Measurements from ENCODE around the gene COX4I2.

COX4I2 gene

DNA sequence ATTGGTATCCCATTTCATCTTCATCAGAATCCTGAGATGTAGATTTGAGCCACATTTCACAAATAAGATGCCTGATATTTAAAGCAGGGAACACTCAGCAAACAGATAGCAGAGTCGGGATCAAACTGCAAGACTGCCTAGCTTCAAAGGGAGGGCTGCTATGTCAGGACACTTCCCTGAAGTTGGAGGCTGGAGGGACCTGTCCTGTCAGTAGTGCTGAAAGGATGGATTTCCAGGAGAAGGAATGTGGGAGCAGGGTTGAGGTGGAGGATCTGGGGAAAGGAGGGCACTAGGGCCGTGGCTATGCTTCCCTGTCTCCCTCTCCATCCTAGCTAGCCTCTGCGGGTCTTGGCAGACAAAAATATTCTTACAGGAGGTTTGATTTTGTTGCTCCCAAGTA is 32.2 kb downstream of the COX4I2 start:
- peaks cover 8% of the 10 kb centered on the region for H3K4me1 ChIP-seq
- H3K9me3 ChIP-seq: no peaks in the 10 kb centered on the region
- peaks cover 11% of the 10 kb centered on the region for H3K36me3 ChIP-seq (replicated peaks)
- H3K4me3 ChIP-seq: no peak overlapping the region
- no peak for DNase-seq (ENCODE audit: low spot score in 2 of 2)
- in situ Hi-C loops (cut with MboI; ENCODE audit: low sequenced_read_pairs): no loop called here
- H3K27me3 ChIP-seq (ENCODE audit: low read depth): no peaks in the 10 kb centered on the region

DNA sequence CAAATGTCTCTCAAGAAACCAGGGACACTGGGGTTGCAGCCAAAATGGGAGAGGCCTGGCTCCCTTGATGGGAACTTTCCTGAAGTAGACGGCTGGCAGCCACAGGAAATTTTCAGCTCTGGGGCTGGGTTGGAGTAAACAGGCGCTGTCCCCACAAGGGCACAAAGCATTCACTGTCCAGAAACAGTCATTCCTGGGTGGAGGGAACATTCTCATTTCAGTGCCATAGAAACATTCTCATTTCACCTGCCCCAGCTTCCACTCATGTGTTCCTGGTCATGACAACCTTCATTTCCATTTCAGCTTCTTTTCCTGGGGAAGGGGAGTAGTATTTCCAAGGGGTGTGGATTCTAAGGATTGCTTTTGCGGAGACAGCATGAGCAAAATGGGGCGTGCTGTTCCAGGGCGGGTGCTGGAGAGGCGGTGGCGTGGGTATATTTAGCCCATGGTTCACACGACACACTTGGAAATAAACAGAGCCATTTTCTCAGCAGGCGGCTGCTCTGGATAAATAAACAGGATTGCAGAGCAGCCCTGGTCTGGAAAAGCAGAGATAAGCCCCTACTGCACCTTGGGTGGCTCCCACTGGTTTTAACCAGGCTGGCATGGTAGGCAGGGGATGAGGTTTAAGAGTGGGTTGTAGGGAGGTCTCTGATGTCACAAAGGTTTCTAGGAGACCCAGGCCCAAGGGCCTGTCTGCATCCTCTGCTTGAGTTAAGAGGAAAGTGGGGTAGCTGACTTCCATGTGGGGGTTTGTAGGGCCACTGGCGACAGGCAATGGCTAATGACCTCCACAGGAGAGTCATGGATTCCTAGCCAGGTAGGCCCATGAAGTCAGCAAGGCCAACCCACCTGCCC is 32.9 kb downstream of the COX4I2 start:
- Histone ChIP-seq H3K4me3 (no peak overlapping the region), H3K4me1 (peaks cover 8% of the 10 kb centered on the region), H3K36me3 (replicated peaks) (peaks cover 4% of the 10 kb centered on the region), H3K9me3 (no peaks in the 10 kb centered on the region), H3K27me3 (ENCODE audit: low read depth) (no peaks in the 10 kb centered on the region)
- DNase-seq (ENCODE audit: low spot score in 2 of 2): no peak
- in situ Hi-C loops (cut with MboI; ENCODE audit: low sequenced_read_pairs): no loop called here

DNA sequence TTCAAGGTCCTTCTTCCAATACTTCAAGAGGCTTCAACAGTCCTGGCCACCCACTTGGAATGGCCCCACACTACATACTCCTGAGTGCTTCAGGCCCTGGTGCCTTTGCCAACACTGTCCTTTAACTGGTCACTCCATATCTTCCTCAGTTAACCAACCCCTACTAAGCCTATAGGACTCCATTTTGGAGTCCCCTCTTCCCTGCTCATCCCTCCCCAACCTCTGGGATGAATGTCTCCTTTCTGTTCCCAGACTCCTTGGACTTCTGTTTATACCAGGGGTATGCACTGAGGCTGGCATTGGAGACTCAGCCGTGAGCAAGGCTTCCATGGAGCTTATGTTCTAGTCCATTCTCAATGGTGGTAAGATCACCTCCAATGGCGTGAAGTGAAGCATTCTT is 33.6 kb downstream of the COX4I2 start:
- Histone ChIP-seq H3K27me3 (ENCODE audit: low read depth) (no peaks in the 10 kb centered on the region), H3K4me1 (peaks cover 7% of the 10 kb centered on the region), H3K4me3 (no peak overlapping the region), H3K9me3 (no peaks in the 10 kb centered on the region), H3K36me3 (replicated peaks) (0 out of 2 replicates have a peak, but pooled peaks cover 2% of the 10 kb centered on the region)
- in situ Hi-C loops (cut with MboI; ENCODE audit: low sequenced_read_pairs): no loop called here
- no peak for DNase-seq (ENCODE audit: low spot score in 2 of 2)

DNA sequence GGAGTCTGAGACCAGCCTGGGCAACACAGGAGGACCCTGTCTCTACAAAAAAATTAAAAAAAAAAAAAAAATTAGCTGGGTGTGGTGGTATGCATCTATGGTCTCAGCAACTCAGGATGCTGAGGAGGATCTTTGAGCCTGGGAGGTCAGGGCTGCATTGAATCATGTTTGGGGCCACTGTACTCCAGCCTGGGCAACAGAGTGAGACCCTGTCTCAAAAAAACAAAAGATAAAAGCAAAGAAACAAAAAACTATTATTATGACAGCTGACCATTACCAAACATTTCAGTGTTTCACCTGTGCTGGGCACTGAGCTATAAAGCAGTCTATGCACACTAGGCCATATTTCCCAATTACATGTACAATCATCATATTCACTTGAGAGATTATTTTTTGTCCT is 35.7 kb downstream of the COX4I2 start:
- Histone ChIP-seq H3K36me3 (replicated peaks) (peaks cover 4% of the 10 kb centered on the region; the same call in 1 of the 2 replicates), H3K27me3 (ENCODE audit: low read depth) (no peaks in the 10 kb centered on the region), H3K4me3 (no peak overlapping the region), H3K9me3 (no peaks in the 10 kb centered on the region), H3K4me1 (peaks cover 7% of the 10 kb centered on the region)
- in situ Hi-C loops (cut with MboI; ENCODE audit: low sequenced_read_pairs): no loop called here
- no peak for DNase-seq (ENCODE audit: low spot score in 2 of 2)

DNA sequence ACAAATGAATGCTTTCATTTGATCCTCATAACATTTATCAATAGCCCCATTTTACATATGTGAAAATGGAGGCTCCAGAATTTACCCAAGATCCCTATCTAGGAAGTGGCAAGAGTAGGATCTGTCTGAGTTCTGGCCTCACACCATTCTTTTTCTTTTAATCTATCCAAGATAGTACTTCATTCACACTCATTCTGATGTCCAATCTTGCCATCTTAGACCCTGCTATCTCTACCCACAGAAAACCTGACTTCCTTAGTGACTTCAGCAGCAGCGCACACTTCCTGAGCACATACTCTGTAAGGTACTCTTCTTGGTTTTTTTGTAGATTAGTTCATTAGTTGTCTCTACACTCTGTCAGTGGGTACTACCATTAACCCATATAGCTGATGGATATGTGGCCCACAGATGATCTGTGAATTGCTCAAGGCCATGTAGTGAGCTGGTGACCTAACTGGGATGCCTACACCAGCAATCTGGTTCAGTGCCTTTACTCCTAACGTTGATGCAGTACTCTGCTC is 36.3 kb downstream of the COX4I2 start:
- H3K36me3 ChIP-seq (replicated peaks): peaks cover 4% of the 10 kb centered on the region; the same call in 1 of the 2 replicates
- DNase-seq (ENCODE audit: low spot score in 2 of 2): no peak
- peaks cover 12% of the 10 kb centered on the region for H3K4me1 ChIP-seq
- in situ Hi-C loops (cut with MboI; ENCODE audit: low sequenced_read_pairs): no loop called here
- no peaks in the 10 kb centered on the region for H3K27me3 ChIP-seq (ENCODE audit: low read depth)
- no peak overlapping the region for H3K4me3 ChIP-seq
- H3K9me3 ChIP-seq: no peaks in the 10 kb centered on the region

DNA sequence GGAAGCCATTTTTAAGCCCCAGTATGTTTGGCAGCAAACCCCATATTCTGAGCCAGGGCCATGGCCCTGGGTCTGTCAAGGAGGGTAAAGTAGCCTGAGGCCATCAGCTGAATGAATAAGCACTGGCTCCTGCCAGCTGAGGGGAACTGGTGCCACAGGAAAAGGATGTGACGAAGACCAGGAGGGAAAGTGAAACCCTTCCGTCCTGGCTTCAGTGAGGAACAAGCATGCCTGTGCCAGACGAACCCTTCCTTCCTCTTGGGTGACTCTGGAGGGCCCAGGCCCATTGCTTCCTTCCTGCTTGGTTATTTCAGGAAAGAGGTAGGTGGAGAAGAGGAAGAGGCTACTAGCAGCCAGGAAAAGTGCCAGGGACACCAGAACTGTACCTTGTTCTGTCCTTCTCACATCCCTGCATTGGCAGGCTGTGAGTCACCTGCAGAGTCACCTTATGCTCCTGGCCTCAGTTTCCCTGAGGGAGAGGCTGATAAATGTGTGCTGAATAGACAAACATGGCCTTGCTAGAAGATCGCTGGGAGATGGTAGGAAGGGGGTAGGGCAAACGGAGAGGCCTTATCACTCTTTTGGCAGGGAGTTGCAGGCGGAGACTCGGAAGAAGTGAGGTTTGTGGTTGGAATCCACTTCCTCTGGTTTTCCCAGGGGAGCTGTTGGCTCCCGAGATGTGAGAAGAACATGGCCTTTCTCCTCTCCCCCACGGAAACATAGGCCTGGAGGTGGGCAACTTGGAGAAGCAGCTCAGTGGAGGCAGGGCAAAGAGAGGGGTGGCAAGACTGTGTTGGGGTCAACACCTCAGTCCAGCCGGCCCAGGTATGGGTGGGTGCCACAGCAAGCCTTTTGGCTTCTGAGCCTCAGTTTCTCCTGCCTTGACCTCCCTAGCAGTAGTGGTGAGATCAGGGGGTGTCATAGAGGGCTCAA is 37.4 kb downstream of the COX4I2 start:
- no peaks in the 10 kb centered on the region for H3K27me3 ChIP-seq (ENCODE audit: low read depth)
- no peak for DNase-seq (ENCODE audit: low spot score in 2 of 2)
- peaks cover 4% of the 10 kb centered on the region; the same call in 1 of the 2 replicates for H3K36me3 ChIP-seq (replicated peaks)
- no peak overlapping the region for H3K4me3 ChIP-seq
- in situ Hi-C loops (cut with MboI; ENCODE audit: low sequenced_read_pairs): no loop called here
- no peaks in the 10 kb centered on the region for H3K9me3 ChIP-seq
- peaks cover 20% of the 10 kb centered on the region for H3K4me1 ChIP-seq

DNA sequence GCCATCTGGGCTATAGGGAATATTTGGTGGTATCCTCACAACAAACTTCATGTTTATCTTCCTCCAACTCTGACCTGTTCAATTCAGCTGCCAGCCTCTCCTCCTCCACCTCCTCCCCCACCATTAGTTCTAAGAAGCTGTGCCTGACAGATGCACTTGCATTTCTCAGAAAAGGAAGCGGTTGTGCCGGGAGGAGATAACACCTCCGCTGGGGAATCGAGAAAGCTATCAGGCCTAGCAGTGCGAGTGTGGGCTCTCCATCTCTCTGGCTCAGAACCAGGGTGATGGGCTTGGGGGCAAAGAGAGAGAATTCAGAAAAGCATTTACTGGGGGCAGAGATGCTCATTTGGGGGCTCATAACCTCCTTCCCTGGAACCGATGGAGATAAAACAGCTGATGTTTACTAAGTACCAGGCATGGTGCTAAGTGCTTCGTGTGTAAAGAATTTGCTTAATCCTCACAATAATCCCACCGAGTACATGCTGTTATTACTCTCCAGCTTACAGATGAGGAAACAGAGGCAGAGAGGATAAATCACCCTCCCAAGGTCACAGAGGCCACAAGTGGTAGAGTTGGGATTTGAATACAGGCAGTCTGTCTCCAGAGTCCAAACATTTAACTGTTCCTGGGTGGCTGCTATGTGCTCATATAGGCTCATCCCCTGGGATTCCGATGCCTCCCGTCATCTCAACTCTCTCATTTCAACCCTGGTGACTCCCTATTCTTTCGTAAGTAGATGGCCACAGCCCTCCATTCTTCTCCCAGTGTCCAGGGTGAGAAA is 38.3 kb downstream of the COX4I2 start:
- Histone ChIP-seq H3K36me3 (replicated peaks) (peaks cover 4% of the 10 kb centered on the region), H3K4me1 (peaks cover 20% of the 10 kb centered on the region), H3K9me3 (no peaks in the 10 kb centered on the region), H3K27me3 (ENCODE audit: low read depth) (no peaks in the 10 kb centered on the region), H3K4me3 (no peak overlapping the region)
- no peak for DNase-seq (ENCODE audit: low spot score in 2 of 2)
- in situ Hi-C loops (cut with MboI; ENCODE audit: low sequenced_read_pairs): no loop called here

DNA sequence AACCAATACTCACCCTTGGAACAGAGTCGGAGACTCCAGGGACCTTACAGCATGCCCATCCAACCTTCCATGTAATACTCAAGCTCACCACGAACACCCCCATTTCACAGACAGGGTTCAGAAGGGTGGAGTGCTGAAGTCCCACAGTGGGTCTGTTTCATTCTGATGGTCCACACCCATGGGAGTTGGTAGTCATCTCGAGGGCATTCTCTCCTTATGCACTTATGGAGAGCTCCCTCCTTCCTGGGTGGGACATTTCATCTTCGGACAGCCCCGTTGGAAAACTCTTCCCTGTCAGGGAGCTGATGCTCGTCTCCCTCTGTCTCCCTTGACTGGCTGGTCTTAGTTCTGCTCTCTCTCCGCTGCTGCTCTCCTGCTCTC is 38.9 kb downstream of the COX4I2 start:
- no peaks in the 10 kb centered on the region for H3K27me3 ChIP-seq (ENCODE audit: low read depth)
- H3K9me3 ChIP-seq: no peaks in the 10 kb centered on the region
- H3K4me1 ChIP-seq: peaks cover 20% of the 10 kb centered on the region
- no peak for DNase-seq (ENCODE audit: low spot score in 2 of 2)
- peaks cover 4% of the 10 kb centered on the region for H3K36me3 ChIP-seq (replicated peaks)
- in situ Hi-C loops (cut with MboI; ENCODE audit: low sequenced_read_pairs): no loop called here
- no peak overlapping the region for H3K4me3 ChIP-seq

DNA sequence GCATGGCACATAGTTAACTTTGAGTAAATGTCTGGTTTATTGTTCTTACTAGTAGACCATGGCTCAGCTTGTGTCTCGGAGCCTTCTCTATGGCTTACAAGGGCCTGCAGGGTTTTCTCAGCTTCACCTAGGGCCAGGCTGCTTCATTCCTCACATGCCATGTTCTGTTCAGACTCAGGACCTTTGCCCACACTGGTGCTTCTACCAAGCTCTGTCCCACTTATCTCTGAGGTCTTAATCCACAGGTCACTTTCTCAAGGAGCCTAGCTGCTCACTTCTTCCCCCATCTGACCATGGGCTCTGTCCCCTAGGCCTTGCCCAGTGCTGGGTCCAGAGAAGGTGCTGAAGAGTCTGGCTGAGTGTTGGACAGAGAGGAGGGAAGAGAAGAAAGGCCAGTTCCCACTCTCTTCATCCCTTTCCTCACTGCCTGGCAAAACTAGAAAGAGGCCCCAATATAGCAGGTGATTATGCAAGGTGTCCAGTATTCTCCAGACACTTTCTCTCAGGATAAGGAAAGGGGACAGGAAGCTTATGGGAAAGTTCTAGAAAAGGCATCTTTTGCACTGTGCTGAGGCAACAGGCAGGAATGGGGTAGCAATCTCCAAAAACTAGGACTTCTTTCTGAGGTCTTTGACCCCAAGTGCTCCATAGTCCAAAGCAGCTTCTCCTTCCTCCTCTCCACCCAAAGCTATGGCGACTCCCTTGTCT is 40.0 kb downstream of the COX4I2 start:
- no peak for DNase-seq (ENCODE audit: low spot score in 2 of 2)
- Histone ChIP-seq H3K9me3 (no peaks in the 10 kb centered on the region), H3K4me1 (peaks cover 20% of the 10 kb centered on the region), H3K4me3 (no peak overlapping the region), H3K27me3 (ENCODE audit: low read depth) (no peaks in the 10 kb centered on the region), H3K36me3 (replicated peaks) (peaks cover 4% of the 10 kb centered on the region)
- in situ Hi-C loops (cut with MboI; ENCODE audit: low sequenced_read_pairs): no loop called here

DNA sequence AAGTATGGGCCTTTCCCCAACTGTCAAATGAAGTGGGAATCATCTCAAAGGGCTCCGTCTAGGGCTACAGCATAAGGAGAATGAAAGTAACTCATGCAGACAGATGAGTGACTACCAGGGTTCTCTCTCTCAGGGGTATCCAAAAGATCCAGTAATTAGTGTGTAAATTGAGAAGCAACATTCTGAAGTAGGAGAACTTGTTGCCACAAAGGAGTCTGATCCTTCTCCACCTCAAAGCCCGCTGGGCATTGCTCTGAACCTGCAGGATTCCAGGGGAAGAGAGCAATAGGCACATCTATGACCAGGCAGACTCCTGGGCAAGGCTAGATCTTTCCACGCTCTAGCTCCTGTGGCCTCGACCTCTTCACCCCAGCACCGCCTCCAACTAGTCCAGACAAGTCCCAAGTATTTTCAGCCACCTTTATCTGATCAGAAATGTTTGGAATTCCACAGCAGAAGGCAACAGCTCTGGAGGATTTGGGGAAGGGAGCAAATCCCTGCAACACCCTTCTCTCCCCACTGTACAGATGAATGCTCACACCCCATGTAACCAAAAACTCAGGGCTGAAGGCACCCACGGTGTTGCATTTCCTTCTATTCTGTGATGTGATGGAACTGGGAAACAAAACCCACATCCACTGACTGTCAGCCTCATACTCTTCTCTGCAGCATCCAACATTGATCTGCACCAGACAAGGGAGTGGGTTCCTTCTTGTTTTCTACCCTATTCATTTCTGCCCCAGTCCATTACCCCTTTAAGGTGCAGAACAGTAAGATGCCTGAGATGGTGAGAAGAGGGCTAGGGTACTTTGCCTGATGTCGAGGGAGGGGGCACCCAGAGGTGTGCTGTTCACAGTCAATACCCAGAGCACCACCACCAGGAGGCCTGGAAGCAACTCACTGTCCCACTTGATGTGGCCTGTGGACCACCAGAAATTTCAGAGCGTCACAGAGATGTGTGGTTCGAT is 41.0 kb downstream of the COX4I2 start:
- in situ Hi-C loops (cut with MboI; ENCODE audit: low sequenced_read_pairs): no loop called here
- Histone ChIP-seq H3K36me3 (replicated peaks) (peaks cover 4% of the 10 kb centered on the region), H3K4me1 (peaks cover 20% of the 10 kb centered on the region), H3K4me3 (no peak overlapping the region), H3K27me3 (ENCODE audit: low read depth) (no peaks in the 10 kb centered on the region), H3K9me3 (no peaks in the 10 kb centered on the region)
- peak; percentile 65 to 66 for DNase-seq (ENCODE audit: low spot score in 2 of 2)

DNA sequence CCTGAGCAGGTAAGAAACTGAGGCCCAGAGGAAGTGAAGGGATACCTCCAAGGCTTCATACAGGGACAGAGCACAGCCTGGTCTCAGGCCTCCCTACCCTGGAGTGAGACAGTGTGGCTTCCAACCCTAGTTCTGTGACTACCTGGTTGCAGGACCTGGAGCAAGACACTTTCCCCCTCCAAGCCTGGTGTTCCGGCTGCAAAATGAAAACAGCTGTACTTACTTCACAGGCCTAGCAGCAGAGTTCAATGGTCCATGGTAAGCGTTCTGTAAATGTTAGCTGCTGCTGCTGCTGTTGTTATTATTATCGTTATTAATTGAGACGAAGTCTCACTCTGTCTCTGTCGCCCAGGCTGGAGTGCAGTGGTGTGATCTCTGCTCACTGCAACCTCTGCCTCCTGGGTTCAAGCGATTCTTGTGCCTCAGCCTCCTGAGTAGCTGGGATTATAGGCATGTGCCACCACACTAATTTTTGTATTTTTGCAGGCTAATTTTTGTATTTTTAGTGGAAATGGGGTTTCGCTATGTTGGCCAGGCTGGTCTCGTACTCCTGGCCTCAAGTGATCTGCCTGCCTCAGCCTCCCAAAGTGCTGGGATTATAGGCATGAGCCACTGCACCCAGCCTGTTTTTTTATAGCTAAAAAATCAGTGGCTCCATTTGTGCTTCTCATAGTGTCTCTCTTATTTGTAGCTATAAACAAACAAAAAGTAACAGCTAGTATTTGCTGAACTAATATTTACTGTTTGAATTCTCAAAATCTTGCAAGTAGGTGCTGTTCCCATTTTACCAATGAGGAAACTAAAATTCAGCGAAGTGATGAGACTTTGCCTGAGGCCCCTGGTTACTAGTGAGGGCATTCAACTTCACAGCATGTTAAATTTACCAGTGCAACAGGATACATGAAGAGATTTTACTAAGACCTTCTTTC is 41.9 kb downstream of the COX4I2 start:
- no peak for DNase-seq (ENCODE audit: low spot score in 2 of 2)
- Histone ChIP-seq H3K27me3 (ENCODE audit: low read depth) (no peaks in the 10 kb centered on the region), H3K4me3 (no peak overlapping the region), H3K9me3 (no peaks in the 10 kb centered on the region), H3K36me3 (replicated peaks) (peaks cover 9% of the 10 kb centered on the region), H3K4me1 (peaks cover 20% of the 10 kb centered on the region)
- in situ Hi-C loops (cut with MboI; ENCODE audit: low sequenced_read_pairs): no loop called here

Measured in HAP-1 (cell line).